NCI-H524 (cell line): ENCODE data around the gene XXYLT1.

Experiments used
- DNase-seq, 2 experiments: peaks; one replicate each; lab custom pipeline; 2025; lab: John Stamatoyannopoulos, UW

XXYLT1 gene

GRCh38 chr3:195185583-195185982 is 85.4 kb downstream of the XXYLT1 start:
- DNase-seq, result no peak

GRCh38 chr3:195184716-195185421 is 86.1 kb downstream of the XXYLT1 start:
- no peak for DNase-seq

DNA sequence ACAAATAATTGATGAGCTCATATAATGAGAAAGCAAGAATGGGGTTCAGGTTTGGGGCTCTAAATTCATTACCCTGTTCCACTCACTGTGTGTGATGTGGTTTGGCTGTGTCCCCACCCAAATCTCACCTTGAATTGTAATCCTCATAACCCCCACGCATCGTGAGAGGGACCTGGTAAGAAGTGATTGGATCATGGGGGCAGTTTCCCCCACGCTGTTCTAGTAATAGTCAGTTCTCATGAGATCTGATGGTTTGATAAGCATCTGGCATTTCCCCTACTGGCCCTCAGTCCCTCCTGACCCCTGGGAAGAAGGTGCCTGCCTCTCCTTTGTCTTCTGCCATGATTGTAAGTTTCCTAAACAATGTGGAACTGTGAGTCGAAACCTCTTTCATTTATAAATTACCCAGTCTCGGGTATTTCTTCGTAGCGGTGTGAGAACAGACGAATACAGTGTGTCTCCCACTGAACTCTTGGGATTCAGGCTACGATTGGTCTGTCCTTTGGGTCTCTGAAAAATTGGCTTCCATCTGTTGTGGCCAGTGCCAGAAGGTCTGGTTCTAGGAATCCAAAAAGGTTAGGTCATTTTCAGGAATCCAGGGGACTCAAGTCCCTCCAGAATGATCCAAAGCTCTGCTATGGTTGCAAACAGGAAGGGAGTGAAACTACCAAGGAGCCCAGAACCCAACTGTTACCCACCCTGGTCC is 87.7 kb downstream of the XXYLT1 start:
- DNase-seq, result no peak

GRCh38 chr3:195182470-195182795 is 88.5 kb downstream of the XXYLT1 start:
- no peak for DNase-seq

DNA sequence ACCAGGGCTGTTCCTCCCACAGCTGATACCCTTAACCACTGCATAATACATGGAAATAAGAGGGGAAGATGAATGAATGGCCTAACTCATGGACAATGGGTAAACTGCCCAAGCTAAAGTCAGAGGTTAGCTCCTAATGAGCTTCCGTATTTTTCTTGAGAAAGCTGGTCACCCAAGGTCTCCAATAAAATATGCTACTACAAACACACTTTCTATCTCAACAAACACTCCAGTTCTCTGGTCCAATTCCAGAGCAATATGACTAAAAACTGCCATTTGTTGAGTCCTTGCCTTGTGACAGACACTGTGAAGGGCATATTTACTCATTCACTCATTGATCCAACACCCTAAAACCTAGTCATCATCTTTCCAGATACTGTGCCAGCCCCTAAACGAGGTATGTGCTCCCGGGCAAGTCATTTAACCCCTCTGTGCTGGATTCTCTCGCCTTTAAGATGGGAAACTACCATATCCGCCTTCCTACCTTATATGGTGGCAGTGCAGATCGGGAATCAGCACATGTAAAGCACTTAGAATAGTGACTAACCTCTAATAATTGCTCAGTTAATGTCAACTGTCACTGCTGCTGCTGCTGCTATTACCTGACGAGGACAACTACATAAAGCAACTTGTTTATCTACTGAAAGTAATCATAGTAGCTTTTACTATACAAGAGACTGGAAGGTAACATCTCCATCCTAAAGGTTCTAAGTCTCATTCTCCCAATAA is 89.1 kb downstream of the XXYLT1 start:
- no peak for DNase-seq

DNA sequence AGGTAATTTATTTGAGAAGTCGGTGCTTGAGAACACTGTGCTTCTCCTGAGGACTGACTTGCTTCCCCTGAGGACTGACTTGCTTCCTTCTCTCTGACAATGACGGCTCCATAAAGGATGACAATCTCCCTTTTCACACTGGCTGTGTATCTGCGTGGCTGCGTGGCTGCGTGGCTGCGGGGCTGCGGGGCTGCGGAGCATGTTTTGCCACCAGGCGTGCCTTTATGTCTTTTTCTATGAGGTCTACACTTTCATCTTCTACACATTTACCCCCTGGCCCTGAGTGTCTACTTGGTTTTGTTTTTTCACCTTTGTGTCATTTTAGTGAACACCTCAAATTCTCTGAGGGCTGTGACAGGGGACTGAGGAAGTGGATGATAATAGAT is 89.9 kb downstream of the XXYLT1 start:
- DNase-seq, result no peak

DNA sequence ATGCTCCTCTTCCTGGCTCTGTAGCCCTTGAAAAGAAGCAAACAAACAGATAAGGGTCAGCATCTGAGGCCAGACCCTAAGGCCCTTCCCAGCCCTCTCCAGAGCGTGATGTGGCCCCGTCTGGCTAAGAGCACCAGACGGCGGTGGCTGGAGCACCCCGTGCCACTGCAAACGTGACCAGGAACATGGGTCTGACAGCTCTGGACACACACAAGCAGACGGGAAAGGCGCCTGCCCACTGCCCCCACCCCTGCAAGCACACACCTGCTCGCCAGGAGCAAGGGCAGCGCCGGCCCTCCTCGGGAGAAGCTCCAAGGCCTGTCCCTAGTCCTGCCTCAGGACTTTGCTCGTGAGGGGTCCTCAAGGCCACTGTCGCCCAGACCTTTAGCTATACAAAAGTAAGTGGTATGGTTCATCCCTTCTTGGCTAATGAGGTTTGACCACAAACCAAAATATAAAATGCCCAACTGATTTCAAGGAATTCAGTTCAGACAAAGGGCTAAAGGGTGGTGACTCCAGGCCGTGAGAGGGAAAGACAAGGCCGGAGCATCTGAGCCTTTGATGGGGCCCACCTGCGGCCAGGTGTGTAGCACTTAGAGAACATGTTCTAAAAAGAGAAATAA is 90.4 kb downstream of the XXYLT1 start:
- no peak for DNase-seq

DNA sequence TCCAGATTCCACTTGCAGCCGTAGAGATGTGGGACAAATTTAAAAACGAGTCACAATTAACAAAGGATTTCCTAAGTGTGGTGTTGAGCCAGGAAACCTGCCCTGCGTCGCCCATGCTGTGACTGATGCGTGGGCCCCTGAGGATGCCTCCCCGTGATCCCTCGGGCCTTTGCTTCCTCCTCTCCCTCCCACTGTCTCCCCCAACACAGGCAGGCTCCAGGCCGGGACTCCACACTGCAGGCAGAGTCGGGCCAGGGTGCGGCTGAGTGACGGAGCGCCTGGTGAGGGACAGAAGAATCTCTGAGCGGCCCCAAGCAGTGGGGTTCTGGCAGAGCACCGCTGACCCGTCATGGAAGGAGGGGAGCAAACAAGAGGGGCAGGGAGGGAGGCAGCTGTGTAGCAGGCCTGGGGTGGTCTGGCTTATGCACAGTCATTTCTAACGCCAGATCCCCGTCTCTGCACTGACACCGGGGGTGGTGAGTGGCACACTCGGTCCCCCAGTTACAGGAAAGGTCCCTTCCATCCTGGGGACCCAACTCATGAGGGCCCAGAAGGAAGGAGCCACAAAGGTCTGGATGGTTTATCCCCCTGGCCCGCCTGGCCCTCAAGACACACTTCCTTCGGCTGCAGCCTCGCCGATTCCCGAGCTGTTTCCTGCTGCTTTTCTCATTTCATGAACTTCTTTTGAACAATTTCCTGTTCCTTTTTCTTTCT is 91.0 kb downstream of the XXYLT1 start:
- DNase-seq, result no peak

- DNase-seq, result no peak
These were observed 92.6 kb downstream of the XXYLT1 start for GRCh38 chr3:195178124-195178910.

DNA sequence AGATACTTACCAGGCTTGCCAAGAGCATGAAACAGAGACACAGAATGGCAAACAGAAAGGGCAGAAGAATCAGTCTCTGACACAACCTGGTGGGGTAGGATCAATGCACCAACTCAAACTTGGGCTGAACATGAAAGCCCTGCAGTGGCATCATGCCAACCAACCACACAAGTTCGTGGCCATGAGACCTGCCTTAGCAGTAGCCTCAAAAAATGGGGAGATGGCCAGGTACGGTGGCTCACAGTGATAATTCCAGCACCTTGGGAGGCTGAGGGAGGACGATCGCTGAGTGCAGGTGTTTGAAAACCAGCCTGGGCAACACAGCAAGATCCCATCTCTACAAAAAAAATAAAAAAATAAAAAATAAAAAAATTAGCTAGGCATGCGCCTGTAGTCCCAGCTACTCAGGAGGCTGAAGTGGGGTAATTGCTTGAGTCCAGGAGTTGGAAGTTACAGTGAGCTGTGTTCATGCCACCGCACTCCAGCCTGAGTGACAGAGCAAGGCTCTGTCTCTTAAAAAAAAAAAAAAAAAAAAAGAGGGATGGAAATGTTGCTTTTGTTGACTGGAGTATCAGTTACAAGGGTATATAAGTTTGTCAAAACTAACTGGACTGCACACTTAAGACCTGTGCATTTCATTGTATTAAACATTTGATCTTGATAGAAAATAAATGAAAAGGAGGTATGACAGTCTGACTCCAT is 93.4 kb downstream of the XXYLT1 start:
- no peak for DNase-seq

GRCh38 chr3:195176776-195177175 is 94.2 kb downstream of the XXYLT1 start:
- no peak for DNase-seq

DNA sequence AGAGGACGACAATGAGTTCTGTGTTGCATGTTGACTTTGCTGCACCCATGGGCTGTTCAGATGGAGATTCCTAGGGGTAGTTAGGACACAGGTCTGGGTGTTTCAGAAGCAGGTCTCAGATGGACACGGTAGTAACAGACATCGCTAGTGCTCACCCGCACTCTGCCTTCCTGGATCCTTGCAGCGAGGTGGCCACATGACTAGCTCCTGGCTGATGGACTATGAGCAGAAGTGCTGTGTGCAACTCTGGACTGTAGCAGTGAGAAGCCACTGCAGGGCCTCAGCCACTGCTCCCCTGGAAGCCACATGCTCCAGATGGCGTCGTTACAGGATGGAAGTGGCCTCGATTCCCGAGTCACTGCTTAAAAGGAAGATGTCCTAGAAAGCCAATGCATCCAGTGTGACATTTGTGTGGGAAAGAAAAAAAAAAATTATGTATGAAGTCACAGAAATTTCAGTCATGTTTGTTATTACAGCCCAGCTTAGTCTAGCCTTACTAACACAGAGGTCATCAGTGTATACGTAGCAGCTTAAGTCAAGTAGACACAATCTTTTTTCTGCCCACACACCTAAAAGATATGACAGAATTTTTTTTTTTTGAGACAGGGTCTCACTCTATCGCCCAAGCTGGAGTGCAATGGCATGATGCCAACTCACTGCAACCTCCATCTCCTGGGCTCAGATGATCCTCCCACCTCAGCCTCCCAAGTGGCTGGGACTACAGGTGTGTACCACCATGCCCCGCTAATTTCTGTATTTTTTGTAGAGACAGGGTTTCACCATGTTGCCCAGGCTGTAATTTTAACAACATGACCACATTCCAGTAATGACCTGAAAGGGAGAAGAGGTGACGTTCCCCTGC is 95.3 kb downstream of the XXYLT1 start:
- DNase-seq, result no peak

GRCh38 chr3:195175076-195175475 is 95.9 kb downstream of the XXYLT1 start:
- DNase-seq, result no peak

DNA sequence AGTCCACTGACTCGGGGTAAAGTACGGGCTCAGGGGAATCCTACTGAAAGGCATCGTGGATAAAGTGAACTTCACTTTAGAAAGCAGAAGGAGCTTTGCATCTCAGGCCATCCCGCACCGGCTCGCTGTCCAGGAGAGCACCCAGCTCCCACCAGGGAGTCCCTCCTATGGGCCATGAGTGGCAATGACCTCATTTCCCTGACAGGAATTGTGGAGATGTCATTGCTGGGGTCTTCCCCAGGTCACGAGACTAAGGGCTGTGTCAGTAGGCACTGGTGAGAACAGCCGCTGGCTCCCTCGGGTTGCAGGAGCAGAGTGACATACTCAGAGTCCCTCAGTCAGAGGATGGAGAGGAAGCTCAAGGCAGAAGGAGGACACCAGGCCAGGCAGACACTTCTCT is 97.3 kb downstream of the XXYLT1 start:
- no peak for DNase-seq

- no peak for DNase-seq
These were observed 98.1 kb downstream of the XXYLT1 start for GRCh38 chr3:195172896-195173295.

DNA sequence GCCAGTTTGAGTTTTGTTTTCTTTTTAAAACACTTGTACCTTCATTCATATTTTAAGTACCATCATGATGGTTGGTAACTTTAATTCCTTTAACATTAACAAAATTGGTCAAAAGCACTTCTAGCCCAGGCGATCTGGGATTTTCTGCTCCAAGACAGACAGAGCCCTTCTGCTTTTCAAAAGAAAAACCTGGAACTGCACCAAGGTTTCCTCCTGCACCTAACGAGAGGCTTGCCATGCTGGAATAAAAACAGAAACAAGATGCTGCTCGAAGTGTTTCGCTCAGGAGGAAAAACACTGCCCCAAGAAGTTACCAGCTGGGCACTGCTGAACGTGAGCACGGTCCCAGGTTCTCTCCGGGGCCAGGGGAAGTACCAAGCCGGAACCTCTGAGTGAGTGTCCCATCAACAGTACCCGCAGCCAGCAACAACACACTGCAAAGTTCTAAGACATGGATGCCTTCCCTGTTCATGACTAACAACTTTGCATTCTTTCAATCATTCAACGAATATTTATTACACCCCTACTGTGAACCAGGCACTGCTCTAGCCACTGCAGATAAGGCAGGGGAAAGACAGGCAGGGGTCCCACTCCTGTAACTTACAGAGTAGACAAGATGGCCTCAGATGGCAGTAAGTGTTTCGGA is 98.8 kb downstream of the XXYLT1 start:
- DNase-seq, result no peak

DNA sequence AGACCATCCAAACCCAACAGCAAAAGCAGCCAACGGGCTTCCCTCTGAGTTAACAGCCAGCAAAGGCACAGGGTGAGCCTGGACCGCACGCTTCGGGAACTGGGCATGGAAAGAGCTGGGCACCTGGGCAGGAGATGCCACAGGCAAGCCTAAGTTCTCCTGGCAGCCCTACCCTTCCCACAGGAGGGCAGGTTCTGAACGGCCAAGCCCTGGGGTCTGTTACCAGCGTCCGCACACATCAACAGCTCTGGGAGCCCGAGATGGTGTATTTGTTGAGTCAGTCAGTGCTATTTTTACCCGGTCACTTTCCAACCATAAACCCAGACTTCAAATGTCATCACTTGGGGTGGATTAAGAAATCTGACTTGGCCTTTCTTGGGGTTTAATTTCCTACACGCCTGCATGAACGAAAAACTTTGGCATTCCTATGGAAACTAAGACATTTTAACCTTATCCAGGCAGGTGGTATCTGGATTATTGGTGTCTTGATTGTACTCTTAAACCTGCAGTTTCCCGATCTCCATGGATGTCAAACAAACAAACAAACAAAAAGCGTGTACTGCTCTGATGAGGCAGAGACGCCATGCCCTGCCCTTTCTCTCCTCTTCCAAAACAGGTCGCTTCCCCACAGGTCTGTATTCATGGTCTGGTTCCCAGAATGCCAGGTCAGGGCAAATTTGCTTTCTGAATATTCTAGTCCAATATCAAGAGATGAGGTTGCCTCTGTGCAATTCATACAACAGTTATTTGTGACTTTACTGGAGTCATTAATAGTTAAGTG is 99.7 kb downstream of the XXYLT1 start:
- no peak for DNase-seq

GRCh38 chr3:195170496-195170895 is 100.5 kb downstream of the XXYLT1 start:
- peak in 1 of 2 experiments; percentile 55 for DNase-seq
